GM18870 (cell line): ENCODE measurements around the gene NISCH.

Source experiments
- ATAC-seq: cut with Tn5 transposase; IDR thresholded peaks from one replicate; pipeline ENCODE4 v1.9.1; 2021; ENCODE audit warnings: moderate library complexity; ENCODE audit not compliant: unreplicated experiment

The NISCH gene

DNA sequence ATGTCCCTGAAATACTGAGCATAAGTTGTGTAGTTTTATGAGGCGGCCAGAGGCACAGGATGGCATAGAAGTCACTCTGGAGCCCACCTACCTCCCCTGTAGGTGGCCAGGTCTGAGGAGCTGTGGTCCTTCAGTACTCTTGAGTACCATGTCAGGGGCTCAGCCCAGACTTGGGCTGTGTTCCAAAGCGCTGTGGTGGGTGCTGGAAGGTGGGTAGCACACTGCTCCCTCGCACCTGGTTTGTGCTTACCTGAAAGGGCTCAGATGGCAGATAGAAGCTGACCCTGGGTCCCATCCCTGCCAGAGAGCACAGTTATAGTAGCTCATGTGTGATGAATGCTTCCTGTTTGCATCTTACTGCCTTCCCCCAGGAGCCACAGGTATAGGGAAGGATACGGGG, 15.5 kb downstream of the NISCH start:
- ATAC-seq, result no peak

DNA sequence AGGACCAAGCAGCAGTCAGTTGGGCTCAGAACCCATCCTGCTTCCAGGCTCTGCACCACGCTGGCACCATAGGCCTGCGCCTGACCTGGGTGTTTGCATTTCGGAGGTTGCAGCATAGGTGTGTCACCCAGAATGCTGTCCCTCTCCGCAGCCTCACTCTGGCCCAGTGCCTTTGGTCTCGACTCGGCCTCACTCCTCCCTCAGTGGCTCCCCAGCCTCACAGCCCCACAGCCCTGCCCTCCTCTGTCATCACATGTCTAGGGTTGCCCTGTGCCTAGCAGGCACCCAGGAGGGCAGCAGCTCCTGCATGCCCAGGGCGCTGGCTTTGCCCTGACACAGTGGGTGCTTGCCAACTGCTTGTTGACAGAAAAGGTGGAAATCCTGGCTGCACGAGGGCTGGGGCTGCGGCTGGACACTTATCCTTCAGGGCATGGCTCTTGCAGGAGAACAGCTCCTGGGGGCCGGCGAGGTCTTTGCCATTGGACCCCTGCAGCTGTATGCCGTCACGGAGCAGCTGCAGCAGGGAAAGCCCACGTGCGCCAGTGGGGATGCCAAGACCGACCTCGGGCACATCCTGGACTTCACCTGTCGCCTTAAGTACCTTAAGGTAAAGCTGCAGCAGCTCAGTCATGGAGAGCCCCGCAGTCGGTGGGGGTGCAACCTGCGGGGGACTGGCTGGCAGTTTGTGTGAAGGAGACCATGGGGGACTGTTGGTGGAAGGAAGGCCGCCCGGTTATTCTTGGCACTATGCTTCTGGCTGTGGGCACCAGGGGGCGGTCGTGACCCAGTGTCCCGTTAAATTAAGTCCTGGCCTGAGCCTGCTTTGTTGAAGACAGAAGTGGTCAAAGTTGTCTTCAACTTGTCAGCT, 16.2 kb downstream of the NISCH start:
- ATAC-seq, result no peak

DNA sequence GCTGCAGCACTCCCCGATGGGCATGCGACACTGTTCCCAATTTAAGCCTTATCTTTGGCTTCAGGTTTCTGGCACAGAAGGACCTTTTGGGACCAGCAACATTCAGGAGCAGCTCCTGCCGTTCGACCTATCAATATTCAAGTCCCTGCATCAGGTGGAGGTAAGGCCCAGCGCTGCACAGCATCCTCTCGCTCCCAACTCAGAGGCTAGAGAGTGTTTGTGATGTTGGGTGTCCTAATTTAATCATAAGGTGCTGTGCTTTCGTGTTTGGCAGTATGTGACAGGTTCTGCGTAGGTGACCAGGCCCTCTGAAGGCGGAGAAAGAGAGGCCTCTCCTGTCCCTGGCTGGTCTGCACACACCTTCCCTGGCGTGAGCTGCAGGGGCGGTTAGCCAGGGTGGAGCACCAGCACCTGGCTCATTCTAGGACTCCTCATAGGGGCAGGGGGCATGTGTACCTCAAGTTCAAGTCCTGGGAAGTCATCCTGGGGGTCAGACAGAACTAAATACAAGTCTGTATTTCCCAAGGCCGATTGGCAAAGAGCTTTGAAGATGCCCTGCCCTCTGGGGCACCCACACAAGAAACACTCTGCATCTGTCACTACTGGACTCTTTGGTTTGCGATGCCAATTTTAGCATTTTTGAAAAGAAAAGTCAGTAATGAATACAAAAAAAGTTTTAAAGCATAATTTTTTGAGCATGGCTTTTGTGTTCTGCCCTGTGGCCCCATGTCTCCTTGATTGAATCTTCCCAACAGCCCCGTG, 17.0 kb downstream of the NISCH start:
- ATAC-seq, result no peak

DNA sequence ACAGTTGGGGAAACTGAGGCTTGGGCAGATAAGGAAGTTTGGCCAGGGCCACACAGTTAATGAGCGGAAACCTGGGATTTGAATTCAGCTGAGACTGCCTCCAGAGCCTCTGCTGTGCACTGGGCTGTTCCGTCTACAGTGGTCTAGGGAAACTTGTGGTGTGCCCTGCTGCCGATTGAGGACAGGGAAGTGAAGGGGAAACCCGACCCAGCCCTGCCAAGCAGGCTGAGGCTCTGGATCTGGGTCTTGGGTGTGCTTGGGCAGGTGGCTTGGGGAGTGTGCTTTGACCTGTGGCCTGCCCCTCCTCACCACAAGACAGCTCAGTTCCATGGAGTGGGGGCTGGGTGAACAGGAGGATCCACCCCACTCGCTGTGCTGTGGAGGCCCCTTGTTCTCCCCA, 17.6 kb downstream of the NISCH start:
- ATAC-seq, result no peak

DNA sequence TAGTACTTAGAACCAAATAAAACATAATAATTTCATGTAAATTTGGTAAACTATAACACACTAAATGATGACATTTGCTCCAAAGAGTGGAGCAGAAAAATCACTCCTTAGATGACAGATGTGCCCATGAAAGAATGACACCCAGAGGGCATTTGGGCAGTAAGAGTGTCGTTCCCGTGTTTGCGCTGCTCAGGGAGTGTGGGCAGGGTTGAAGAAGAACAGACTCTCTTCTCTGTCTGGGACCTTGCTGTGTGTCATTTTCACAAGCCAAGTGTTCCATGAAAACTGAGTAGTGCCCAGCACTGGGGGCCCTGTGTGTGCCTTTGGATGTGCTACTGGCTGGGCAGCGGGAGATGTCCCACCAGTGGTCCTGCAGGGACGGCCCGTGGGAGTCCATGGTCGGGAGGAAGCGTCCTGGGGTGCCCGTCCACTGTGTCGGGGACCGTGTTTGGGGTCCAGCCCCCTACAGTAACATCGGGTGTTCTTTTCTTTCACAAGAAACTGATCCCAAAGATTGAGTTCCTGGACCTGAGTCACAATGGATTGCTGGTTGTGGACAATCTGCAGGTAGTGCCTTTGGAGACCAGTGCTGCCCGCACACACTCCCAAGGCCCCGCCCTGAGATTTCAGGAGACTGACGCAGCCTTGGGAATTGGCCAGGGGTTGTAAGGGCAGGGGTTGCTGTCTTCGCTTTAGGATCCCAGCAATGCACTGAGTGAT, 21.8 kb downstream of the NISCH start:
- no peak for ATAC-seq

DNA sequence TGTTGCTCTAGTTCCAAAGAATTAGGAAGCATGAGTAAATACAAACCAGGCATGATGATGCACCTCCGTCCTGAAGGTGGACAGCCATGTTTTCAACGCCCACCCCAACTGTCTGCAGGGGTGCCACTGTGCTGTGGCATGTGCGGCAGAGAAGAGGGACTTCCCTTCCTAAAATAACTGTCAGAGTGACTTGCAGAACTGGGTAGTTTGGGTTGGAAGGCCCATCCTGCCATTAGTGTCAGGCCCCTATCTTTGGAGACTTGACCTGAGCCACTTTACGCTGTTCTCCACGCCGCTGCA, 22.3 kb downstream of the NISCH start:
- no peak for ATAC-seq

DNA sequence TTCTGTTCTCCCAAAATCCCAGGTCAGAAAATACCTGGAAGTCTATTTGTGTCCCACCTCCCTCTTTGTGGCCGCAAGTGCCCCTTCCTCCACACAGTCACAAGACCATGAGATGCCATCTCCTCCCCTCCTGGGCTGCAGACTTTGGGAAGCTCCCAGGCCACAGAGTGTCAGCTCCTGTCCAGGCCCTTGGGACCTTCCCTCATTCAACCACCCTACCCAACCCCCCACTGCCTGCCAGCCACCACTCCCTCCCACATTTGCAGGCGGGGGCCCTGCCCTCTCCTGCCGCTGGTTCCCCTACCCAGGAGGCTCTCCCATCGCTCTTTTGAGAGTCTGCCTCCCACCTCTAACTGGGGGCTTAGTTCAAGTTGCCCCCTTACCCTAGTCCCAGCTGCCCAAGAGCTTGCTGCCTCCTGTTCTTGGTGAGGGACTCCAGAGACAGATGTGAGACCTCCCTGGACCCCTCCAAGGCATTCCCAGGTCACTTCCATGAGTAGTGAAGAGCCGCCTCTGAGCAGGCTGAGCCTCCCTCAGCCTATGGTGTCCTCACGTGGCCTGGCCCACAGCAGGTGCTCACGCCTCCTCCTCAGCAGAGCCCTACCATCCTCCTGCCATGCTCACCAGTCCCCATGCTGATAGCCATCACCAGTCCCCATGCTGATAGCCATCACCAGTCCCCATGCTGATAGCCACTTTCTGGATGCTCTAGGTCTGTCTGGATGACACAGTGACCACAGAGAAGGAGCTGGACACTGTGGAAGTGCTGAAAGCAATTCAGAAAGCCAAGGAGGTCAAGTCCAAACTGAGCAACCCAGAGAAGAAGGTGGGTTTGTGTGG, 23.9 kb downstream of the NISCH start:
- ATAC-seq, result no peak

DNA sequence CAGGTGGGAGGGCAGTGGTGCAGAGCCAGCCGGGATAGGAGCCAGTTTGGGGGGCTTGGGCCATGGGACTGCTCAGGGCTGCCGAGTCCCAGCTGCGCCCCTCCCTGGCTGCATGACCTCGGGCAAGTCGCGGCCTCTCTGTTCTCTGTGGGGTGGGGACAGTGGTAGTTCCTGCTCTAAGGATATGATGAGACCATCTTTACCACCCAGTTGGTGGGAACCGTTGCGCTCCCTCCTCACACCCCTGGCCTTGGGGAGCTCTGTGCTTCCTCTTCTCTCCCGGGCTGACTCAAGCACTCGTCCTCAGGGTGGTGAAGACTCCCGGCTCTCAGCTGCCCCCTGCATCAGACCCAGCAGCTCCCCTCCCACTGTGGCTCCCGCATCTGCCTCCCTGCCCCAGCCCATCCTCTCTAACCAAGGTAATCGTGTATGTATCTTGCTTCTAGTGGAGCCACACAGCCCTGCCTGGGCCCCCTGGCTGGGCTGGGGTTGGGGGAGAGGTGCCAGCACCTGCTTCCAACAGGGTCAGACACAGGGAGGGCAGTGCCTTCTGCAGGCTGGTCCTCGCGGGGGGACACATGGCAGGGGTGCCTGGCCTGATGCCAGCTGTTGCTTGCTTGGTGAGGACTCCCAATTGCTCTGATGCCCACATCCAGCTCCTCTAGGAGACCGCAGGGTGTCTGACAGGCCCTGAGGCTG, 24.6 kb downstream of the NISCH start:
- ATAC-seq, result no peak

DNA sequence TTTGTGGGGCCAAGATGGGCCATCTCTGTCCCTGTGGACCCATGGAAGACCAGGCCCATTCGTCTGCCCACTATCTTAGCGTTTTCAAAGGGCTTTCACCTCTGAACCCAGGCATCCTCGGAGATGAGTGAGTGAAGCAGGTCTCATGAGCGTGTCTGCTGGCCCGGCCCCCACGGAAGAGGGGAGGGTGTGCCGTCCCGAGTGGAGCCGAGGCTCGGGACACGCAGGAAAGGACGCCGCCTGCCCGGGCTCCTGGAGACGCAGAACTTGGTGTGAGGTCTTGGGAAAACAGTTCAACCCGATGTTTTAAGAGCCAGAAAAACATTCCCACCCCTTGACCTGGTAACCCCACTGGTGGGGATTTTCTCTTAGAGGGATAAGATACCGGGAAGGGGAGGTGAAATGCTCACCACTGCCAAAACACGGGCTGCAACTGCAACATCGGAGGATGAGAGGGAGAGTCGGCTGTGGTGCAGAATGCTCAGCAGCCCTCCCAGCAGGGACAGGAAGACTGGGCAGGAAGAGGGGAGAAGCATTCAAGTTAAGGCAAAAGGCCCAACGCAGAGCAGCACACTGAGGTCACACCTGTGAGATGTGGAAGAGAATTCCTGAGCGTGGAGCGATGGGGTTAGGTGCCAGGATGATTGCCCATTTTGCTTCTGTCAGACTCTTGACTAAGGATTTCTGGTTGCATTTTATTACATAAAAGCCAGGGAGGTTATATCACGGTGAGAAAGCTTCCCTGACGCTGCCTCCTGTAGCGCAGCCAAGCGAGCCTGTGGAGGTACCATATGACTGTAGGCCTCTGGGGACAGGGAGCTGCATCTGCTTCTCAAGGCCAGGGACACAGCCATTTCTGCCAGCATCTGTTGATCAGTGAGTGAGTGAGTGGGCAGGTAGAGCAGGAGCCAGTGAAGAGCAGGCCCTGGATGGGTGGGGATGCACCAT, 25.6 kb downstream of the NISCH start:
- ATAC-seq, result no peak

DNA sequence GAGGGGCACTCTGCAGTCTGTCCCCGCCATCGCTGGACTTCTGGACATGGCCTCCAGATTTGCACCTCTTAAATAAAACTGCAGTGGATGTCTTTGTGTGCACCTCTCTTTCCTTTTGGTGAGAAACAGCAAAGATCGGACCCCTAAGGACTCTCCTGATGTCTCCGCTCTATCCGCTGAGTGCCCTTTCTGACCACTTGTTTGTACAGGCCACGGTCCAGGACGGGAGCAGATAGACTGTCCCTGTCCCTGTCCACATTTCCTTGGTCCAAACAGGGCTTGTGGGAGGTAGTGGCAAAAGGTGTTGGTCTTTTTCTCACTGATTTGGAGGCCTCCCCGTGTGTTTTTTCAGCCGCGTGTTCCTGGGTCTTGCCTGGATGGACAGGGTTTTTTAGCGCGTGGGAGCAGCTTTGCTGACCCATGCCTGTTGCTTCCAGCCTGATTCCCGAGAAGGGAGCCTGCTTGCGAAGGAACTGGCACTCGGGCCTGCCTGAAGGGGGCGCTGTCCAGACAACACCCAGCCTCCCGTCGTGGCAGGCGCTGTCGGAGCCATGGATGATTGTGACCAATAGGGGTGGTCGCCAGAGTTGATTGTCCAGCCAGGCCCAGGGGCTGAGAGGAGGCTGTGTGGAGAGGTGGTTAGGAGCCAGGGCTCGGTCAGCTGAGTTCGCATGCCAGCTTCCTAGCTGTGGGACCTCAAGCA, 26.6 kb downstream of the NISCH start:
- ATAC-seq, result no peak

DNA sequence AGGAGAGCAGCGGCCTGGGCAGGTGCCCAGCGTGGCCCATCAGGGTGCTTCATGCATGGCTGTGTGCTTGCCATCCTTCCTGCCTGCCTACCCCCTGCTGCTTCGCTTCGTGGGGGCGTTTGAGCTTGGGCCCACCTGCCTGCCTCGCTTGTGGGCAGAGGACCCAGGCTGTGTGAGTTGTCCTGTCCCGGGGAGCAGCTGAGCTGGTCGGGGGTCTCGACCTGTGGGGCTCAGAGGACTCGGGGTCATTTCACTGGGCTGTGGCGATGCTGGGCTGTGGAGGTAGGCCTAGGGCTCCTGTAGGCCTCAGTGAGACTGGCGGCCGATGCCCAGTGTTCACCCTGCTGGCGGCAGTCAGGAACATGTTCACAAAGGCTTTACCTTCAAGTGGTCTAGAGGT, 27.7 kb downstream of the NISCH start:
- no peak for ATAC-seq

DNA sequence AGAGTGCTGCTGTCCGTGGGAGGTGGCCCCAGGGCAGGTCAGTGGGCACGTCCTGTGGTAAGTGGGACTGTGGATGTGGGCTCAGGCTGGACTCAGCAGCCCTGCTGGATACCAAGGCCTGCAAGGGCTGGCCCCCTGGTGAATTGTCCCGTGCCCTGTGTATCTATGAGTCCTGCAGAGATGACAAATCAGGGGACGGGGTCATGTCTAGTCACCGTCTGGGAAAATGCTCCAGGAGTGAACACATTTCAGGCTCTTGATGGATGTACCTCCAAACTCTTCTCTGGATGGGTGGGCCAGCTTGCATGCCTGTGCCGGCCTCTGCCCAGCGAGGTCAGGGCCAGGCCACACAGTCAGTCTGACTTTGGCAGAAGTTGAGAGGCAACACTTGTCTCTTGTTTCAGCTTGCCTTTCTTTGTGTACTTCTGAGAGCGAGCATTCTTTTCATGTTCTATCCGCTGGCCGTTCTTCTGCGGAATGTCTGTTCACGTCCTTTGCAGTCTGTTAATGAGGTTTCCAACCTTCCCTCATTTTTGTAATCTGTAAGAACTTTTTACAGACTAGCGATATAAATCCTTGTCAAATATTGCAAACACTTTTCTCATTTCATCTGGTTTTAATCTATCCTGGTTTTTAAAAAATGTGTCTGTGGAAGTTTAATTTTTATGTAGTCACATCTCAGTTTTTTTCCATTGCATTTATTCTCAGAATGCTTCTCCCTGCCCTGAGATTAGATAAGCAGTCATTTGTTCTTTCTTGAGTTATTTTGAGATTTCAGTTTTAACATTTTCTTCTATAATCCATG, 28.4 kb downstream of the NISCH start:
- no peak for ATAC-seq

DNA sequence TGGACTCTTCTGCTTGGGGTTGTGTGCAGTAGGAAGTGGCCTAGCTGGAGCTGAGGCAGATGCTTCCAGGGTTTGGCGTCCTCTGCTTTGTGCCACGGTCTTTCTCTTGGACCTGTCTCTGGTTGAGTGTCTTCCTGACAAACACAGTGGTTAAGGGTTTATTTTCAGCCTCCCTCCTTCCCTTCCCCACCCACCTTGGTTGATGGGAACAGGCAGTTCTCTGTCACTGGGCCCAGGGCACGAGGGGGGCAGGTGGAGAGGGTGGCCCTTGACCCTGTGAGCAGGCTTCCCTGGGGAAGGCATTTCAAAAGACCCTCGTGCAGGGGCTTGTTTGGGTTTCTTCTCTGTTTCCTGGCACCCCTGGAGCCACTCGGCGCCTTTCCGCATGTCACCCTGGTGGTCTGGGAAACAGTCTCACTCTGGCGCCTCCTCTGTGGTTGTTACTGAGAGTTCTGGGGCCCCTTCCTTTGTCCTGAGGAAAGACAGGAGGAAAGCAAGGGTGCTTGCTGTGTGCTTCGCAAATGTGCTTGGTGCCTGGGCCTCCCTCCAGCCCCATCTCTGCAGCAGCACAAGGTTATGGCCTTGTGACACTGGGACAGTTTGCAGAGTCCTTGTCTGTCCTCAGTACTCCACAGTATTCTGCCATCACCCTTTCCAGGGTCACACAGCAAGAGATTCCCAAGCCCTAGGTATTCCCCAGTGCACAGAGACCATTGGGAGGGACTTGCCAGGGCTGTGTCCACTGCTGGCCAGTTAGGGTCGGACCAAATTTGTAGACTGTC, 29.5 kb downstream of the NISCH start:
- ATAC-seq, result no peak

DNA sequence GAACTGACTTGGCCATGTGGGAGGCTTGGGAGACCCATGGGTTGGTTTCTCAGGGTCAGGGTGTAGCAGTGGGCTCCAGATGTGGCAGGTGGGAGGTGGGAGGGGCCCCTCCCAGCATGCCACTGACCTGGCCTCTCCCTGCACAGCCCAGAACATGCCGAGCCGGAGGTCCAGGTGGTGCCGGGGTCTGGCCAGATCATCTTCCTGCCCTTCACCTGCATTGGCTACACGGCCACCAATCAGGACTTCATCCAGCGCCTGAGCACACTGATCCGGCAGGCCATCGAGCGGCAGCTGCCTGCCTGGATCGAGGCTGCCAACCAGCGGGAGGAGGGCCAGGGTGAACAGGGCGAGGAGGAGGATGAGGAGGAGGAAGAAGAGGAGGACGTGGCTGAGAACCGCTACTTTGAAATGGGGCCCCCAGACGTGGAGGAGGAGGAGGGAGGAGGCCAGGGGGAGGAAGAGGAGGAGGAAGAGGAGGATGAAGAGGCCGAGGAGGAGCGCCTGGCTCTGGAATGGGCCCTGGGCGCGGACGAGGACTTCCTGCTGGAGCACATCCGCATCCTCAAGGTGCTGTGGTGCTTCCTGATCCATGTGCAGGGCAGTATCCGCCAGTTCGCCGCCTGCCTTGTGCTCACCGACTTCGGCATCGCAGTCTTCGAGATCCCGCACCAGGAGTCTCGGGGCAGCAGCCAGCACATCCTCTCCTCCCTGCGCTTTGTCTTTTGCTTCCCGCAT, 31.8 kb downstream of the NISCH start:
- no peak for ATAC-seq

DNA sequence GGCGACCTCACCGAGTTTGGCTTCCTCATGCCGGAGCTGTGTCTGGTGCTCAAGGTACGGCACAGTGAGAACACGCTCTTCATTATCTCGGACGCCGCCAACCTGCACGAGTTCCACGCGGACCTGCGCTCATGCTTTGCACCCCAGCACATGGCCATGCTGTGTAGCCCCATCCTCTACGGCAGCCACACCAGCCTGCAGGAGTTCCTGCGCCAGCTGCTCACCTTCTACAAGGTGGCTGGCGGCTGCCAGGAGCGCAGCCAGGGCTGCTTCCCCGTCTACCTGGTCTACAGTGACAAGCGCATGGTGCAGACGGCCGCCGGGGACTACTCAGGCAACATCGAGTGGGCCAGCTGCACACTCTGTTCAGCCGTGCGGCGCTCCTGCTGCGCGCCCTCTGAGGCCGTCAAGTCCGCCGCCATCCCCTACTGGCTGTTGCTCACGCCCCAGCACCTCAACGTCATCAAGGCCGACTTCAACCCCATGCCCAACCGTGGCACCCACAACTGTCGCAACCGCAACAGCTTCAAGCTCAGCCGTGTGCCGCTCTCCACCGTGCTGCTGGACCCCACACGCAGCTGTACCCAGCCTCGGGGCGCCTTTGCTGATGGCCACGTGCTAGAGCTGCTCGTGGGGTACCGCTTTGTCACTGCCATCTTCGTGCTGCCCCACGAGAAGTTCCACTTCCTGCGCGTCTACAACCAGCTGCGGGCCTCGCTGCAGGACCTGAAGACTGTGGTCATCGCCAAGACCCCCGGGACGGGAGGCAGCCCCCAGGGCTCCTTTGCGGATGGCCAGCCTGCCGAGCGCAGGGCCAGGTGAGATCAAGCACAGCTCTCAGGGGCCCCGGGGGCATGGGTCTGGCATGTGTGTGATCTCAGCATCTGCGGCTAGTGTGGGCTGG, 32.6 kb downstream of the NISCH start:
- no peak for ATAC-seq
